Stimulated activated CD4-positive, alpha-beta T cell treated with anti-CD3 and anti-CD28 coated beads, Interleukin-15, amount 100 ng/mL, for 24 hours (primary cell): ENCODE results near the gene SLC39A11.
"Not testable (repeated sequence)": the region's sequence is repeated elsewhere in the genome, so short reads cannot be mapped to it uniquely, and the experiment has no call there.

ENCODE experiments used
- DNase-seq: peaks from one replicate; pipeline ENCODE4 v3.0.0-alpha.2; 2020

The SLC39A11 gene

DNA sequence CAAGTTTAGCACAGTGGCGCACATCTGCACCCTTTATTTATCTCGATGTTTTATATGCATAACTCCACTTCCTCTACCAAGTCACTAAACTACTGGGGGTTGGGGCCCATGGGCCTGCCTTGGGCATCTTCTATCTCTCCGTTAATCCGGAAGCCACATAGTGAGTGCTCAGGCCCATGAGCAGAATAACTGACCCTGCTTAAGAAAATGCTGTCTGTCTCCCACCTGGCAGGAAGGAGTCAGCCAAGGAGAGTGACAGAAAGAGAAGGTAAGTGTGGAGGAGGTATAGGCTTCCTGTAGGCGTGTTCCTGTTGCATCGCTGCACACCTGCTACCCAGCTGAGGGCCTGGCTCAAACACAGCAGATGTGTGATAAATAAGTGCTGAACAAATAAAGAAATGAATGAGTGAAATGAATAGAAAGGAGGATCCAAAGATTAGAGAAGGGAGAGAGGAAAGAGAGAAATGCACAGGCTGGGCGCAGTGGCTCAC is 320.1 kb downstream of the SLC39A11 start:
- DNase-seq: no peak

DNA sequence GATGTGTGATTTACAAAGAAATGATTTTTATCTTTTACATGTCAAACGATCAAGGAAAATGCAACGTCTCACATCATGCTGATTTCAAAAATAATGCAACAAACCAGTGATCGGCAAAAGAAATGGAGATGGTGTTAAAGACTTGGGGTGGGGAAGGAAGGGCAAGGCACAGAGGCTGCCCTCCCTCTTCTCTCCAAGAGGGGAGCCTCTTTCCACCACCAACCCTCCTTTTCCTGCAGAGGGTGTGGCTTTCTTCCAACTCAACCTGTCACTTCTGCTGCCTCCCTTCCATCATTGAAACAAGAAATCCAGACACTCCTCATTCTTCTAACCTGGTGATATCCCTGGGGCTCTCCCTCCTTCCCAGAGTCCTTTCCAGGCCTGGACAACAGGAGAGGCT is 320.8 kb downstream of the SLC39A11 start:
- DNase-seq: no peak

DNA sequence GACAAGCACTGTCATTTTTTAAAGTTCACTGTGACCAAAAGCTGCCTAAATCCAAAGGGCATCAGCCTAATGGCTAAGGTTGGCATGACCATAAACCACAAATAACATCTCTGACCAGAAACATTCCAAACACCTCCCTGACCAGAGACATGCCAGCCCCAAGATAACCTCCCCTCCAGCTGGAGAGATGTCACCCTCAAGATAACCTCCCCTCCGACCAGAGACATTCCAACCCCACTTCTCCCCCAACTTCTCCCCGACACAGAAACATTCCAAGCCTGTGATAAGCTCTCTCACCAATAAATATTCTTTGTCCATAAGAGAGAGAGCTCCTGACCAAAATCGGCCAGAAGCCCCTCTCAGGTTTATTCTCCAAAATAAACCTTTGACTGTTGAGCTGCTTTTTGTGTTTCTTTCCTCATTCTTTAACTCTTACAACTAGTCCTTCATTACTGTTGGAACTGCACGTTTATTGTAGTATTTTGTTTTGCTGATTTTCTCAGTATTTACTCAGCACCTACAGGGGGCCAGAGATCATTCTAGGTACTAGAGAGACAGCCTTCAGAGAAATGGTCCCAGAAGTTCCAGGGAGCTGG is 325.6 kb downstream of the SLC39A11 start:
- no peak for DNase-seq

DNA sequence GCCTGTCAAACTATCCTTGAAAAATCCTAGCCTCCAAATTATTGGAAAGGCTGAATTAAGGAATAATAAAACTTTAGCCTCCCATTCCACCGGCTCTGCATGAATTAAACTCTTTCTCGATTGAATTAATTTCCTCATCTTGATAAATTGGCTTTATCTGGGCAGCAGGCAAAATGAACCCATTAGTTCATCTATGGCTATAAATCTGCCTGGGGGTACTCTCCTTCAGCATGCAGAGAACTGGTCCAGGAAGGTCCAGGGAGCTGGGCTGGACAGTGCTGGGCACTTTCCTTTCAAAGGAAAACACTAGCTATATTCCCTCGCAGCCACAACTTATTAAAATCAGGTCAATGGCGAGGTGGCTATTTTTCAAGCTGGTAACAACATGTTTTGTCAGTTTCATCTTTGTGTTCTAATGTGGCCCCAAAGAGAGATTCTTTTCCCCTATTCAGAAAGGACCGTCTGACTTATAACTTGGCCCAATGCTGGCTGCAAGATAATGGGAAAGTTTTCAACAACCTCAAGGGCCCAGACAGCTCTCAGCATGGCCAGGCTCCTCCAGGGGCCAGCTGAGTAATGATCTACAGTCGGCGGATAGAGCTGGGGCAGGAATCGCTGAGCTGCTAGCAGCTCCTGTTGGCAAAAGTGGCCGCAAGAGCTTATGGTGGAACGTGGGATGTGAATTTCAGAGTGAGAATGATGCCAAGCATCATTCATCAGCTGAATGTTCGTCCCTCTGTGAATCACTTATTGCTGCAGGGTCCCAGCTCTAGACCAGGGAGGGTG is 326.9 kb downstream of the SLC39A11 start:
- no peak for DNase-seq

DNA sequence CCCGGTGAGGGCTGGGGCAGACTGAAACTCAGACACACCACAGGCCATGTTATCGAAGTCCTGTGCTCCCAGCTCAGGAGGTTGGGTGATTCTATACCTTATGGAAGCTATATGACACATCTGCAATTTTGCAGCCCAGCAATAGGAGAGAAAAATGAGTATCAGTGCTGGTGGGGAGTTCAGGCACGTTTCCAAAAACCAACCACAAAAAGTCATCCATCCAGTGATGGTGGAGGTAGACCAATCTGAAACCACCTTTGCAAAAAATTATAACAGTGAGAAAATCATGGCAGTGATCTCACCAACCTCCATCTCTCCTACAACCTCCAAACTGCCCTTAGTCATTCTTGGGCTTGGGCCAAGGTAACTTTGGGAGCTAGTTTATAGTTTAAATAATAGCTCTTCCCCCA is 327.9 kb downstream of the SLC39A11 start:
- DNase-seq: no peak

DNA sequence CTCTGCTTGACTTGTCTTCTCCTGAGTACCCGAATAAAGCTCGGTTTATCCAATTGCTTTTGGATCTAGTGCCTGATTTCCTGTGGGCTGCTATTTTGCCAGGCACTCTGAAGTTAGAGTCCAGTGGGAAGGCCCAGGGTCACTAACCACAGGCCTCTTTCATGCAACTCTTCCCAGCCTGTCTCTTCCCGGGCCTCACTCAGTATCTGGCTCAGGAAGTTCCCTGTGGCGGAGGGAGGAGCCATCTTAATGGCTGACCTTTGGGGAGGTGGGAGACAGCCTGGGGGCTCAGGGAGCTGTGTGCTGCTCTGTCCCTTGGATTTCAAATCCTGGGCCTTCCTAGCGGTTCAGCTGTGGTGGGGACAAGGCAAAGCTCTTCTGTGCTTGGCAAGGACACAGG is 328.5 kb downstream of the SLC39A11 start:
- no peak for DNase-seq

DNA sequence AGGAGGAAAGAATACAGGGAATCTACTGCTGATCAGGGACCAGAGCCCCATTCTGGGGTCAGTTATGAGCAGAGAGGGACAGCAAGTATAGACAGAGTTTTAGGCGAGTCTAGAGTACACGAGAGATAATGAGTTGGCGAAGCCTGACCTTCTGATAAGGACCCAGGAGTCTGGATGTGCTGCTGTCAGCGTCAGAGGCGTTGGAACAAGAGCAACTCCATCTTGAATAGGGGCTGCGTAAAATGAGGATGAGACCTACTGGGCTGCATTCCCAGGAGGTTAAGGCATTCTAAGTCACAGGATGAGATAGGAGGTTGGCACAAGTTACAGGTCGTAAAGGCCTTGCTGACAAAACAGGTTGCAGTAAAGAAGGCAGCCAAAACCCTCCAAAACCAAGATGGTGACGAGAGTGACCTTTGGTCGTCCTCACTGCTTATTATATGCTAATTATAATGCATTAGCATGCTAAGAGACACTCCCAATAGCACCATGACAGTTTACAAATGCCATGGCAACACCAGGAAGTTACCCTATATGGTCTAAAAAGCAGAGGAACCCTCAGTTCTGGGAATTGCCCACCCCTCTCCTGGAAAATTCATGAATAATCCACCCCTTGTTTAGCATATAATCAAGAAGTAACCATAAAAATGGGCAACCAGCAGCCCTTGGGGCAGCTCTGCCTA is 330.5 kb downstream of the SLC39A11 start:
- DNase-seq: not testable (repeated sequence)

DNA sequence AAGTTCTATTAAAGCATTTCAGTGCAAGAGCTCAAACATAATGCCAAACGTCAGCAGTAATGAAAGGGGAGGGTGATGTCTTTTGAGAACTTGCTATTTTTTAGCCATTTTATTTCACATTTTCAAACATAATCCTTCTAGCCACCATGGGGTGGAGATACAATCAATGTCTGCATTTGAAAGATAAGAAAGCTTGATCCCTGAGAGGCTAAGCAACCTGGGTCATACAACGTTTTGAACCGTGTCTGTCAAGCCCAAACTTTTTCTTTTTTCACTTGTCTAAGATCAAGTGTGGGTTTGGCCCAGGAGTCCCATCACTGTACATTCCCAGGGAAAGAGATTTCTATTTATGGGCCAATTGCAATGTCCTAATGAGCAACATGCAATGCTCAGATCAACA is 331.1 kb downstream of the SLC39A11 start:
- no peak for DNase-seq

DNA sequence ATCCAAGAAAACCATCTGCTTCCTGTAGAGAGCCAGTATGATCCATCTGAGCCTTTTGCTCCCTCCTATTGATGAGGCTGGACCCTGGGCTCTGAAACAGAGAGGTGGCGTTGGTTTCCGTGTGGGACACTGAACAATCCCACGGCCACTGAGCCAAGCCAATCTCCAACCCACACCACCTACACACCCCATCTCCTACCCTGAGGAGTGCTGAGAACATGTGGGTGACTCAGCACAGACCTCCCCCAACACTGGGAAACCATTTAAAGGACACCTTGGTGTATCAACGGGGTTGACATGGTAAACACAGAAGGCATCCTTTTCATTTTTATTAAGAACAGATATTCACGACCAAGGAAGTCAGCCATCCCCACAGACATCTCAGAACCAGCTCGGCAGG is 332.1 kb downstream of the SLC39A11 start:
- DNase-seq: no peak

DNA sequence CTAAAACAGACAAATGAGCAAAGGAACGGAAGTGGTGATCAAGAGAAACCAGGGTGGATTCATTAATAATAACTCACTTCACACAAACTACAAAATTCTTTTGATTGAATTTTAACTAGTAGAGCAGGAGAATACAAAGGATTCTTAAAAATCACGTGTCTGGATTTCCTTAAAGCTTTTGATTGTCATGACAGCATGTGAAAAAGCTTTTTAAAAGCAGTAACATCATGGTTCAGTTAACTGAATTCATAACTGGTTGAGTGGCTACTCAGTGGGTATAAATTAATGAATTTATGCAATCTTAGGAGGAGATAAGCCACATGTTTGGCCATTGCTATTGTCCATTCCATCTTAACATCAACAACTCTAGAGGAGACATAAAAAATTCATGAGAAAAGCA is 333.2 kb downstream of the SLC39A11 start:
- DNase-seq: no peak

DNA sequence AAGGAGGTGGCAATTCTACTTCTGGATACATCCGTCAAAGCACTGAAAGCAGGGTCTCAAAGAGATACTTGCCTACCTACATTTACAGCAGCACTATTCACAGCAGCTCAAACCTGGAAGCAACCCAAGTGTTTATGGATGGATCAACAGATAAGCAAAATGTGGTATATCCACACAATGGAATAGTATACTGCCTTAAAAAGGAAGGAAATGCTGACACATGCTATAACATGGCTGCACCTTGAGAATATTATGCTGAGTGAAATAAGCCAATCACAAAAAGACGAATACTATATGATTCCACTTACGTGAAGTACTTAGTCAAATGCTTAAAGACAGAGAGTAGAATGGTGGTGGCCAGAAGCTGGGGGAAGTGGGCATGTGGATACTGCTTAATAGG is 336.2 kb downstream of the SLC39A11 start:
- no peak for DNase-seq

DNA sequence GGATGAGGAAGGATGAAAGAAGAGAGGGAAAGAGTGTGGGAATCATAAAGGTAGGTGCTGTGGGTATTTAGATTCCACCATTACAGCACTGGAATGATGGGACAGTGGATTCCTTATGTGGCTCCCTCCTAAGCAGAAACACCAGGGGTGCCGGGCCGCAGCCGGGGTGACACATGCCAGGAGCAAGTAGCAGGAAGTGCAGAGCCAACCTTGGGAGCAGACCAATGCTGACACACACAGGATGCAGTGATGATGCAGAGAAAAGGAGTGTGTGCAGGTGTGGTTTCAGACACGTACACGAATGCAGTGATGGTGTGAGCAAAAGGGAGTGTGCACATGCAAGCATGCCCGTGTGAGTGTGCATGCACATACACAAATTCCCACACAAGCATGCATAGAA is 338.0 kb downstream of the SLC39A11 start:
- no peak for DNase-seq

DNA sequence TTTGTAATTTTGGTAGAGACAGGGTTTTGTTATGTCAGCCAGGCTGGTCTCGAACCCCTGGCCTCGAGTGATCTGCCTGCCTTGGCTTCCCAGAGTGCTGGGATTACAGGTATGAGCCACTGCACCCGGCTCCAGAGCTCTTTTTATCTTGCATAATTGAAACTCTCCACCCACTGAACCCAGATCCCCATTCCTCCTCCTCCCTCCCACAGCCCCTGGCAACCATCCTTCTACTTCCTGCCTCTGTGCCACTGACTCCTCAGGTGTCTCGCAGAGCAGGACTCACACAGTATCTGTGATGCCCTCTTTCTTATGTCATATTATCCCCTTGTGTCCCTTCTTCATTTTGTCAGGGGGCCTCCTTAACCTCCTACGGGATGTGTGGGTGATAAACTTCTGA is 340.7 kb downstream of the SLC39A11 start:
- no peak for DNase-seq

DNA sequence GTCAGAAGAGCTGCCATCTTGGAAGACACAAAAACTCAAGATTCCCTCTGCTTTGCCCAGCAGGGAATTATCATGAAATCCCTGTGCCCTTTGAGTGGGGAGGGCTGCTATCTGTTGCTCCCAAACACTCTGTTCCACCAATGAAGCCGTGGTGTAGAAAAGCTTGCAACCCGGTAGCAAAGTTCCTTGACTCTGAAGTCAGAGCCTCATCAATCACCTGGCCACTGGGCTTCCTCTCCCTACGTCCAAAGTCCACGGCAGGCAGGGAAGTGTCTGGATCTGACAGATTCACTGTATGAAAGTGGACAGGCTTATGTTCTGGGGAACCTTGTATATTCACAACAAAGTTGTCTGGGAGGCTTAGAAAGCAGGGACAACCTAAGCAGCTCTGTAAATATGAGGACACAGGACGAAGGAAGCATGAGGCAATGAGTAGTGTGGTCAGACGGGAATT is 343.3 kb downstream of the SLC39A11 start:
- DNase-seq: no peak

DNA sequence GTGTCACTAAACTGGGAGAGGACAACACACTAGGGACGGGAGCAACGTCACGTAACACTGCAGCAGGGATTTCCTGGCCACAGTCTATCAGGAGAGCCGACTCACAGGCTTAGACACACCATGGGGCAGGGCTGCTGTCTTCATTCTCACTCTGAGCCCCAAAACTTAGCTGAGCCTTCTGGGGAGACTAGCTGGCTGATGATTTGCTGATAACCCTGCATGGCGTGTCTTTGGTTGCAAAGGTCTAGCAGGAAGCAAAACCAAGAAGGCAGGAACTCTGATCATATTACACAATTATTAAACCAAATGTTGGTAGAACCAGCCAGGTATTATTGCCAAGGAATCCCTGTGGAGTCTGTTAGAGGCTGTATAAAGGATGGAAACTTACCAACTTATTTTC is 345.0 kb downstream of the SLC39A11 start:
- no peak for DNase-seq

DNA sequence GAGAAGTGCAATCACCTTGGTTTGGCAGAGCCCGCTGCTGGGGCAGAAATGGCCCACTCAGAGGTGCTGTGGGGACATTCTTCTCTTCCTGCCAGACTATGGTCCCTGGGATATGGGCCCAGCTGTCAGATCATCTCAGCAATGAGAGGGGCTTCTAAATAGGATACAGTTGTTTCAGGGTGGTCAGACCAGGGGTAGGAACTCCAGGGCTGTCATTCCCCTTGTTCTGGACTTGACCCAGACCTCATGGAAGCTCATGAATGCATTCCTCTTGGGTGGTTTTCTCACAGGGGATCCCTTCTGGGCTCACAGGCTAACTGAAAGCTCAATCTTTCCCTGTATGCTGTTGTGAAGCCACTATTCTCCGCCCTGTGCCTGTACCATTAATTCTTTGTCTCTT is 347.2 kb downstream of the SLC39A11 start:
- DNase-seq: no peak

DNA sequence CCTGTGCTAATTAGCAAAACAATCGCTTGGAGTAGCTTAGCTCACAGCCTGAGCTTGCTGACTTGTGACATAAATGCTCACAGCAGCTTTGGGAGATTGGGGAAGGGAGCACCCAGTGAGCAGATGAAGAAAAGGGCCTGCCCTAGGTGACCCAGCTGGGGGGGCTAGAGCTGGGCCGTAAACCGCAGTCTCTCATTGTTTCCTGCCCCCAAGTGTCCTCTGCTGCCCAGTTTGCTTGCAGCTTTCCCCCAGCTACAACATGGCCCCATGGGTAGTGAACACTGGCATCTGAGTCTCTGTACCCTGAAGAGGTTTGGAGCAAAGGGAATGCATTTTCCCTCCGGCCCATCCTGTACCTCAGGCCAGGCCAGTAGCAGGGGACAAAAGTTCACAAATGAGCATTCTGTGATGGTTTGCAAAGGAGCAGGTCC is 349.4 kb downstream of the SLC39A11 start:
- DNase-seq: no peak

DNA sequence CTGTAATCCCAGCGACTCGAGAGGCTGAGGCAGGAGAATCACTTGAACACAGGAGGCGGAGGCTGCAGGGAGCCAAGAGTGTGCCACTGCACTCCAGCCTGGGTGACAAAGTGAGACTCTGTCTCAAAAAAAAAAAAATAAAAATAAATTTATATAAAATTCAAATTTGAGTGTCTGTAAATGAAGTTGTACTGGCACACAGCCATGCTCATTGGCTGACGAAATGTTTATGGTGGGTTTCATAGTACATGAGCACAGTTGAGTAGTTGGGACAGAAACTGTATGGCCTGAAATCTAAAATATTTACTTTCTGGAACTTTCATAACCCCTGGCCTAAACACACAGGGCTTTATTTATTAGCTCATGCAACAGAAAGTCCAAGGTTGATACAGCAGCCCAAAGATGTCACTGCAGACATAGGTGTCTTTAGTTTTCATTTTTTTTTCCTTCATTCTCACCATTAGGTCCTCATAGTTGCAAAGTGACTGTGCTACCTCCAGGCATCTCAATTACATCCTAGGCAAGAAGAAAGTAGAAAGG is 355.3 kb downstream of the SLC39A11 start:
- no peak for DNase-seq

DNA sequence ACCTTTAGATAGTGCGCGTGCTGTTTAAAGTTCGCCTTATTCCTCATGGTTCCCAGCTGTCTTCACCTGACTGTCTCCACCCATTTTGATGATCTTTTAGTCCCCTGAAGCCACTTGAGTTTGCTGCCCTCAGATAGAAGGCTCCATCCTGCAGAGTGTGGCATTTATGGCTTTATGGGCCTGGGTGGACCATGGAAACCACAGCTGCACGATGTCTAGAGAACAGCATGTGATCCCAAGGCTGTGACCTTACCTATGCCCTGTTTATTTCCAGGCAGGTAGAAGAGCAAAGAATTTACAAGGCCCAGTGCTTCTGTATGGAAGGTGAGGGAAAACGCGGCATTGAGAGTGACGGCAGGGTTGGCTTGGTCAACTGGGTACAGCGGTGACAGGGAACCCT is 356.9 kb downstream of the SLC39A11 start:
- DNase-seq: no peak

DNA sequence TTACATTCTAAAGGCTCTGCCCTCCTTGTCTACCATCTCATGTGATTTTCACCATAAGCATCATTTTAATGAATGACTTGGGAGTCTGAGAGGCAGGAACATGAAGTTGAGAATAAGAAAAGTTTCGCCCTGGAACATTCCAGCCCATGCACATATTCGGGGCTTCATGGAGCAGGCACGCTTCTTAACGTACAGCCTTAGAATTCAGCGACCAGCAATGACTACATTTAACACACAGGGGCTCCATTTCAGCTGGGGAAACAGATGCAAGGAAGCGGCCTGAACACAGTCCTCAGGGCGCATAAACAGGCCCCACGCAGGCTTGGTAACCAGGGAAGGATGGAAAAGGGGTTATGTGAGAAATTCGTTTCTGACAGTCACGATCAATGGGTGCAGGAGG is 357.4 kb downstream of the SLC39A11 start:
- DNase-seq: no peak

DNA sequence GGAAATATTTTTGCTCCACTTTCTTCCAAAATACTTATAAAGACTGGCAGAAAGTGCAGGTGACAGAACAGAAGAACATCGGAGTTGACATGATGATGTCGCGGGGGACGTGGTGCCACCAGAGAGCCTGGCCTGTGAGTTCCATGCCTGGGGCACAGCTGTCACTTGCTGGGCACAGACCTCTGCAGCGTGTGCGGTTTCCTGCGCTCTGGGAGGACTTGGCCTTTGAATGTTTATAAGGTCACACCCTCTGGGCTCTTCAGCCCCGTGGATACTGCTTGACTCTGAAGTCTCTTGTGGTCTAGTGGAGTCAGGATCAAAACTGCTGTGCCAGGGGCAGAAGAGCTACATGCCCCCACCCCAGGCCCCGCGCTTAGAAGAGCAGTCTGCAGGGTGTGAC is 357.9 kb downstream of the SLC39A11 start:
- DNase-seq: no peak

DNA sequence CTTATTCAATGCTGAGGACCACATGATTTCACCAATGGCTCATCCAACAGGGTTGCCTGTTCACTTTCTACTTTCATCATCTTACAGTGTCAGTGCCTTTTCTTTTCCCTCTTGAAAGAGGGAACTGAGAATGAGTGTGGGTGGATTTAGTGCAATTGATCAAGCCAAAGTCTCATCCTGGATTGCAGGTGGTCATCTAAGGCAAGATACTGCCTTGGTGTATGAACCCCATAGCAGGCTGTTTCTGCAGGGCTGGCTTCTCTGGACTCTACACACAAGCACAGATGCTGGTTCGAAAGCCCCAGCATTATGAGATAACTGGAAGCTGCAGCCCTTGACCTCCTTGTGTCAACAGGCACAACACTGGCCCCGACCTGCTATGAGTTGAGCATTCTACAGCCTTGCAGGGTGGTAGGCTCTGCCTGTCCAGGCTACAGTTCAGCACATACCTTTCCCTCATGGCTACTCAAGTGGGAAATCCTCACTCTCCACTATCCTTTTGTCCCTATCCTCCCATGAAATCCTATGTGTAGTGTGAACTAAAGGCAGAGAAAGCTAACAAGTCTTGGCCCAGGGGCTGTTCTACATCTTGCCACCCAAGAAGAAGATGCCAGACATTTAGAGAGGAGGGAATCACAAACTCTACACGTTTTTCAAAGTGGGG is 358.7 kb downstream of the SLC39A11 start:
- no peak for DNase-seq
